GM19397 (cell line): ENCODE results near the gene ZNRF4.

ENCODE experiments used
- ATAC-seq: cut with Tn5 transposase; IDR thresholded peaks from one replicate; pipeline ENCODE4 v1.9.1; 2021; ENCODE audit warnings: mild to moderate bottlenecking, moderate library complexity; ENCODE audit not compliant: unreplicated experiment

ZNRF4 gene

GRCh38 chr19:5439452-5439851 lies 15.8 kb upstream of the ZNRF4 start:
- ATAC-seq: no peak

- no peak for ATAC-seq
Measured at GRCh38 chr19:5440299-5440698, 14.9 kb upstream of the ZNRF4 start.

GRCh38 chr19:5443723-5444122 lies 11.5 kb upstream of the ZNRF4 start:
- ATAC-seq: no peak

GRCh38 chr19:5444431-5444830 lies 10.8 kb upstream of the ZNRF4 start:
- ATAC-seq: no peak

GRCh38 chr19:5445071-5445470 lies 10.1 kb upstream of the ZNRF4 start:
- no peak for ATAC-seq

- no peak for ATAC-seq
Measured at GRCh38 chr19:5445561-5446055, 9.6 kb upstream of the ZNRF4 start.

GRCh38 chr19:5447700-5448311 lies 7.4 kb upstream of the ZNRF4 start:
- no peak for ATAC-seq

- no peak for ATAC-seq
Measured at GRCh38 chr19:5448374-5448773, 6.8 kb upstream of the ZNRF4 start.

GRCh38 chr19:5450482-5451126 lies 4.6 kb upstream of the ZNRF4 start:
- no peak for ATAC-seq

GRCh38 chr19:5451494-5451893 lies 3.7 kb upstream of the ZNRF4 start:
- no peak for ATAC-seq

- no peak for ATAC-seq
Measured at GRCh38 chr19:5452594-5453565, 2.3 kb upstream of the ZNRF4 start.

- ATAC-seq: no peak
Measured at GRCh38 chr19:5454743-5455142, 474 bp upstream of the ZNRF4 start.

GRCh38 chr19:5456130-5456840 lies 1.1 kb downstream of the ZNRF4 start:
- no peak for ATAC-seq

- ATAC-seq: no peak
Measured at GRCh38 chr19:5456841-5457200, 1.6 kb downstream of the ZNRF4 start.

GRCh38 chr19:5457709-5458108 lies 2.5 kb downstream of the ZNRF4 start:
- ATAC-seq: no peak

GRCh38 chr19:5458420-5458819 lies 3.2 kb downstream of the ZNRF4 start:
- ATAC-seq: no peak

GRCh38 chr19:5459360-5459759 lies 4.1 kb downstream of the ZNRF4 start:
- no peak for ATAC-seq

- no peak for ATAC-seq
Measured at GRCh38 chr19:5460748-5461147, 5.5 kb downstream of the ZNRF4 start.

GRCh38 chr19:5463959-5464358 lies 8.7 kb downstream of the ZNRF4 start:
- ATAC-seq: no peak

GRCh38 chr19:5466072-5466471 lies 10.9 kb downstream of the ZNRF4 start:
- no peak for ATAC-seq

- ATAC-seq: no peak
Measured at GRCh38 chr19:5466814-5467291, 11.6 kb downstream of the ZNRF4 start.
